Right lobe of liver (tissue), 6 donors: ENCODE results near the gene DNAJB1. TPM values are rescaled to one million over a fixed set of nuclear protein-coding genes. Genes with fewer than 3 reads are reported as not detected.
A peak's percentile ranks its signal among the peaks of the same experiment; 100 is the strongest.
"Not testable (repeated sequence)": the region's sequence is repeated elsewhere in the genome, so short reads cannot be mapped to it uniquely, and the experiment has no call there.

Experiments used
- ATAC-seq, 4 donors: fragments of 200-7000 bp; cut with Tn5 transposase; one replicate each; pipeline ENCODE4 v1.9.1; 2020; ENCODE audit warnings: mild to moderate bottlenecking in 4 of 4, moderate library complexity in 4 of 4
- DNase-seq, 3 donors: peaks; one replicate each; pipeline ENCODE4 v3.0.0-alpha.2; 2020
- H3K27ac ChIP-seq, 3 donors: fragments of 200-600 bp; one replicate each; pipeline ENCODE4 v1.8.0; 2022
- H3K27me3 ChIP-seq, 2 donors: fragments of 200-600 bp; one replicate each; pipeline ENCODE4 v1.8.0; 2022
- H3K36me3 ChIP-seq, 4 donors: fragments of 200-600 bp; sonication (generic) in 1 of 4; one replicate each; pipeline versions ENCODE4 v1.5.1 to v1.8.0; 2017 to 2022; ENCODE audit warnings: control low read depth in 1 of 4
- H3K4me1 ChIP-seq, 4 donors: fragments of 200-600 bp; sonication (generic) in 1 of 4; one replicate each; pipeline versions ENCODE4 v1.5.1 to v1.8.0; 2017 to 2022; ENCODE audit warnings: control low read depth in 1 of 4
- H3K4me3 ChIP-seq, 3 donors: fragments of 200-600 bp; one replicate each; pipeline ENCODE4 v1.8.0; 2022
- H3K9me3 ChIP-seq, 4 donors: fragments of 200-600 bp; sonication (generic) in 1 of 4; one replicate each; pipeline versions ENCODE4 v1.5.1 to v1.8.0; 2017 to 2022; ENCODE audit warnings: control low read depth in 1 of 4
- CTCF ChIP-seq, 4 donors: fragments of 200-600 bp in 3 of 4; fragments of 450-650 bp in 1 of 4; IDR thresholded peaks; one replicate each; pipeline versions ENCODE4 v1.5.1 to v1.8.0; 2016 to 2022; ENCODE audit warnings: antibody characterized with exemption in 4 of 4, mild to moderate bottlenecking in 2 of 4
- POLR2A ChIP-seq: fragments of 450-650 bp; IDR thresholded peaks from one replicate; pipeline ENCODE4 v1.6.1; 2017; ENCODE audit warnings: antibody characterized with exemption, mild to moderate bottlenecking
- WGBS: methylation state at CpG from one replicate; pipeline ENCODE4 v1.1.6; 2018; ENCODE audit warnings: low coverage, low lambda C conversion rate; ENCODE audit not compliant: insufficient coverage; ENCODE audit errors: missing lambda C conversion rate; 5-methylcytosine and 5-hydroxymethylcytosine counted together
- intact Hi-C, 2 donors: fragments of 100-400 bp; cut with DNase I; formaldehyde crosslinking; loops; one replicate each; pipeline versions ENCODE4 v1.11.2 to v1.14.1; 2022
- total RNA-seq, 6 experiments: library from RNA; depleted of rRNA in 2 of 6; stranded (reverse); fragments of >200 nt in 2 of 6; fragmentation: NEBNext Ultra II Directional in 3 of 6; extraction: Animal tissue kit (Norgen Biotek cat#: 25700) in 3 of 6; gene quantifications; one replicate each; pipeline versions ENCODE4 v1.1.0 to v1.2.4, GENCODE V29; 2016 to 2023
- donor health status: DM: no; HTN: yes; CAD: no.
- donor health status: DM: no; HTN: no; CAD: no.
- donor health status: DM: no; HTN: no; CAD: no.
- donor health status: DM: no; HTN: yes; CAD: no.
- donor health status: DM: no; HTN: yes; CAD: no.

The DNAJB1 gene
- total RNA-seq, 6 experiments from 2014 or later, result 35.7 to 76.8 (median 52.1) TPM

- peak; percentile 43 to 65 (median 52) for ATAC-seq
- Histone ChIP-seq H3K4me3 (no peak overlapping the region), H3K27me3 (no peaks in the 10 kb centered on the region), H3K4me1 (peaks cover 0 to 21% (median 6%) of the 10 kb centered on the region in 4 donors), H3K9me3 (no peaks in the 10 kb centered on the region), H3K36me3 (no peaks in the 10 kb centered on the region), H3K27ac (no peak overlapping the region)
- intact Hi-C loops, result loop anchor here in 1 of 2 donors (10.0 kb wide), 1 partner anchor 49 kb away; no protein-coding TSS in a partner anchor
- peak; percentile 41 to 64 (median 58) for TF ChIP-seq CTCF (IDR thresholded peaks at IDR 0.05)
- TF ChIP-seq POLR2A, result no peak
- DNase-seq, result peak in 1 of 3 donors; percentile 58
- 46% methylated on average over 16 of the region's 19 CpGs for WGBS
Observed at GRCh38 chr19:14505488-14506239, 12.5 kb downstream of the DNAJB1 start.

- H3K36me3 ChIP-seq, DNase-seq, H3K27ac ChIP-seq, ATAC-seq, H3K27me3 ChIP-seq, H3K9me3 ChIP-seq, H3K4me3 ChIP-seq: not testable (repeated sequence)
- intact Hi-C loops, result loop anchor here in 1 of 2 donors (10.0 kb wide), 1 partner anchor 50 kb away; no protein-coding TSS in a partner anchor
- 89% methylated on average over 8 of the region's 8 CpGs for WGBS
- H3K4me1 ChIP-seq, result peaks cover 0 to 13% (median 4%) of the 10 kb centered on the region in 4 donors
Observed at GRCh38 chr19:14504575-14504974, 13.6 kb downstream of the DNAJB1 start.

GRCh38 chr19:14503285-14503684 lies 14.9 kb downstream of the DNAJB1 start:
- 69% methylated on average over 1 of the region's 1 CpG for WGBS
- Histone ChIP-seq H3K4me3 (no peak overlapping the region), H3K27ac (peak overlapping the region in 1 of 3 donors; percentile 21), H3K4me1 (peaks cover 0 to 23% (median 7%) of the 10 kb centered on the region in 4 donors), H3K27me3 (no peaks in the 10 kb centered on the region), H3K36me3 (no peaks in the 10 kb centered on the region), H3K9me3 (no peaks in the 10 kb centered on the region)
- ATAC-seq, result no peak
- no peak for TF ChIP-seq POLR2A
- TF ChIP-seq CTCF (IDR thresholded peaks at IDR 0.05), result no peak
- intact Hi-C loops, result loop anchor here in 1 of 2 donors (10.0 kb wide), 1 partner anchor 52 kb away; no protein-coding TSS in a partner anchor
- DNase-seq, result no peak

- peak overlapping the region in 2 of 3 donors; percentile 72 to 75 for H3K27ac ChIP-seq
- H3K9me3 ChIP-seq, result no peaks in the 10 kb centered on the region
- no peak overlapping the region for H3K4me3 ChIP-seq
- peak; percentile 84 to 90 (median 85) for ATAC-seq
- intact Hi-C loops, result loop anchor here in 1 of 2 donors (10.0 kb wide), 1 partner anchor 52 kb away; no protein-coding TSS in a partner anchor
- TF ChIP-seq CTCF (IDR thresholded peaks at IDR 0.05) (no peak), POLR2A (no peak)
- peak; percentile 60 to 79 (median 78) for DNase-seq
- H3K4me1 ChIP-seq, result peaks cover 0 to 30% (median 10%) of the 10 kb centered on the region in 4 donors
- 57% methylated on average over 7 of the region's 11 CpGs for WGBS
- no peaks in the 10 kb centered on the region for H3K36me3 ChIP-seq
- no peaks in the 10 kb centered on the region for H3K27me3 ChIP-seq
Observed at GRCh38 chr19:14502334-14503092, 15.7 kb downstream of the DNAJB1 start.
